ENCODE results near the gene FAM184A. TPM values are rescaled to one million over a fixed set of nuclear protein-coding genes. Genes with fewer than 3 reads are reported as not detected.

The FAM184A gene
- total RNA-seq, 2 experiments from 2014 or later = 2.8 to 3.4 TPM

GRCh38 chr6:119065955-119066354 is 12.5 kb downstream of the FAM184A start:
- ChIA-PET POLR2A (no interaction called here), CTCF (interaction anchor here (1.7 kb wide), 1 partner anchor 12 kb away, joined by 5 read pairs; the partner anchor contains the start of gene FAM184A)

- ChIA-PET CTCF (interaction anchor here (1.7 kb wide), 1 partner anchor 13 kb away, joined by 5 read pairs; the partner anchor contains the start of gene FAM184A), POLR2A (no interaction called here)
These were observed 13.1 kb downstream of the FAM184A start for GRCh38 chr6:119065382-119065781.

GRCh38 chr6:119063491-119063890 is 15.0 kb downstream of the FAM184A start:
- CTCF ChIA-PET = interaction anchor here (0.6 to 1.1 kb wide), 2 partner anchors 15 to 22 kb away, joined by 3 read pairs; partner anchors contain the start of gene FAM184A
- POLR2A ChIA-PET = no interaction called here

- ChIA-PET CTCF (interaction anchor here (1.4 kb wide), 1 partner anchor 17 kb away, joined by 4 read pairs; the partner anchor contains the start of gene FAM184A), POLR2A (interaction anchor here (0.6 to 0.9 kb wide), 2 partner anchors 17 to 18 kb away, joined by 3 to 4 read pairs; no protein-coding TSS in a partner anchor)
These were observed 17.2 kb downstream of the FAM184A start for GRCh38 chr6:119061215-119061614.

- POLR2A ChIA-PET = no interaction called here
- CTCF ChIA-PET = interaction anchor here (1.4 kb wide), 1 partner anchor 18 kb away, joined by 4 read pairs; the partner anchor contains the start of gene FAM184A
These were observed 18.1 kb downstream of the FAM184A start for GRCh38 chr6:119060255-119060907.

GRCh38 chr6:119055069-119055468 is 23.4 kb downstream of the FAM184A start:
- CTCF ChIA-PET = no interaction called here
- POLR2A ChIA-PET = no interaction called here

- CTCF ChIA-PET = interaction anchor here (0.9 kb wide), 1 partner anchor 12 kb away, joined by 3 read pairs; no protein-coding TSS in a partner anchor
These were observed 25.5 kb downstream of the FAM184A start for GRCh38 chr6:119052987-119053386.

GRCh38 chr6:119052292-119052889 is 26.1 kb downstream of the FAM184A start:
- POLR2A ChIA-PET = no interaction called here
- CTCF ChIA-PET = no interaction called here

More at GRCh38 chr6:119052987-119053386, 25.5 kb downstream of the FAM184A start:
- POLR2A ChIA-PET = no interaction called here

- CTCF ChIA-PET = no interaction called here
- POLR2A ChIA-PET = interaction anchor here (0.6 to 0.7 kb wide), 2 partner anchors 28 to 33 kb away, joined by 3 read pairs; no protein-coding TSS in a partner anchor
These were observed 34.2 kb downstream of the FAM184A start for GRCh38 chr6:119044255-119044654.

- ChIA-PET CTCF (no interaction called here), POLR2A (interaction anchor here (0.6 kb wide), 1 partner anchor 28 kb away, joined by 3 read pairs; no protein-coding TSS in a partner anchor)
These were observed 34.7 kb downstream of the FAM184A start for GRCh38 chr6:119043783-119044182.

GRCh38 chr6:119043265-119043664 is 35.2 kb downstream of the FAM184A start:
- ChIA-PET POLR2A (no interaction called here), CTCF (no interaction called here)

GRCh38 chr6:119040636-119041035 is 37.8 kb downstream of the FAM184A start:
- CTCF ChIA-PET = interaction anchor here (1.5 kb wide), 1 partner anchor 13 kb away, joined by 3 read pairs; no protein-coding TSS in a partner anchor

GRCh38 chr6:119040229-119040628 is 38.2 kb downstream of the FAM184A start:
- POLR2A ChIA-PET = no interaction called here
- CTCF ChIA-PET = interaction anchor here (1.5 kb wide), 1 partner anchor 13 kb away, joined by 3 read pairs; no protein-coding TSS in a partner anchor

More at GRCh38 chr6:119040636-119041035, 37.8 kb downstream of the FAM184A start:
- POLR2A ChIA-PET = no interaction called here

GRCh38 chr6:119037941-119038623 is 40.4 kb downstream of the FAM184A start:
- ChIA-PET POLR2A (no interaction called here), CTCF (interaction anchor here (0.9 kb wide), 1 partner anchor 8 kb away, joined by 3 read pairs; no protein-coding TSS in a partner anchor)

- POLR2A ChIA-PET = no interaction called here
- CTCF ChIA-PET = interaction anchor here (0.9 kb wide), 1 partner anchor 7 kb away, joined by 3 read pairs; no protein-coding TSS in a partner anchor
These were observed 41.2 kb downstream of the FAM184A start for GRCh38 chr6:119037264-119037663.

GRCh38 chr6:119036081-119036480 is 42.4 kb downstream of the FAM184A start:
- POLR2A ChIA-PET = no interaction called here
- CTCF ChIA-PET = no interaction called here

GRCh38 chr6:119035459-119035858 is 43.0 kb downstream of the FAM184A start:
- CTCF ChIA-PET = no interaction called here
- POLR2A ChIA-PET = no interaction called here

GRCh38 chr6:119034827-119035458 is 43.5 kb downstream of the FAM184A start:
- CTCF ChIA-PET = no interaction called here
- POLR2A ChIA-PET = no interaction called here

GRCh38 chr6:119032428-119032827 is 46.0 kb downstream of the FAM184A start:
- ChIA-PET POLR2A (no interaction called here), CTCF (no interaction called here)

GRCh38 chr6:119030759-119031158 is 47.7 kb downstream of the FAM184A start:
- ChIA-PET CTCF (no interaction called here), POLR2A (no interaction called here)
